Caco-2 (cell line): Measurements from ENCODE around the gene TESMIN. TPM values are rescaled to one million over a fixed set of nuclear protein-coding genes. Genes with fewer than 3 reads are reported as not detected.

Experiments used
- BruUV-seq: library from RNA; stranded (reverse); fragments of 400-500 nt; replicated peaks from 2 replicates; lab custom pipeline; 2021; lab: Mats Ljungman, UMichigan
- CTCF ChIA-PET: fragments of 300-600 bp; sonication (Branson Sonifier 250); formaldehyde crosslinking; loops from one replicate; lab custom pipeline; 2022; ENCODE audit warnings: antibody characterized with exemption; lab: Charles Lee
- POLR2A ChIA-PET: fragments of 300-600 bp; sonication (Branson Sonifier 250); formaldehyde crosslinking; loops from one replicate; lab custom pipeline; 2022; ENCODE audit warnings: antibody characterized with exemption; lab: Charles Lee
- DNase-seq, 2 experiments: peaks; one replicate each; pipeline versions ENCODE4 v3.0.0 to v3.0.0-alpha.2; 2020 to 2022
- H3K27me3 ChIP-seq: replicated peaks from 2 replicates; pipeline ENCODE4 v1.6.0; 2011; ENCODE audit warnings: low read length; ENCODE audit not compliant: control insufficient read depth, insufficient read depth
- H3K36me3 ChIP-seq: 2 replicates; pipeline ENCODE4 v1.5.1; 2011; ENCODE audit warnings: low read length; ENCODE audit not compliant: control insufficient read depth, insufficient read depth
- H3K4me1 ChIP-seq: fragments of 250-450 bp; sonication (Bioruptor Pico); 2 replicates; pipeline ENCODE4 v1.5.1; 2020; ENCODE audit warnings: mild to moderate bottlenecking
- H3K4me3 ChIP-seq: 2 replicates; pipeline ENCODE4 v1.5.1; 2011; ENCODE audit warnings: low read depth, mild to moderate bottlenecking, control low read depth, low read length
- H3K9me3 ChIP-seq: fragments of 250-450 bp; sonication (Bioruptor Pico); 2 replicates; pipeline ENCODE4 v1.5.1; 2020; ENCODE audit warnings: mild to moderate bottlenecking, moderate library complexity
- H3K27ac Mint-ChIP-seq: one replicate; pipeline ENCODE4 v1.8.0; 2022; ENCODE audit warnings: mixed read lengths; ENCODE audit not compliant: unreplicated experiment
- H3K27me3 Mint-ChIP-seq: one replicate; pipeline ENCODE4 v1.8.0; 2022; ENCODE audit warnings: mixed read lengths; ENCODE audit not compliant: insufficient read depth, unreplicated experiment
- H3K36me3 Mint-ChIP-seq: one replicate; pipeline ENCODE4 v1.8.0; 2022; ENCODE audit warnings: mild to moderate bottlenecking, mixed read lengths; ENCODE audit not compliant: insufficient read depth, unreplicated experiment
- H3K4me1 Mint-ChIP-seq: one replicate; pipeline ENCODE4 v1.8.0; 2022; ENCODE audit warnings: low read depth, mixed read lengths; ENCODE audit not compliant: unreplicated experiment
- H3K4me3 Mint-ChIP-seq: one replicate; pipeline ENCODE4 v1.8.0; 2022; ENCODE audit warnings: mild to moderate bottlenecking, moderate library complexity, mixed read lengths; ENCODE audit not compliant: unreplicated experiment
- H3K9me3 Mint-ChIP-seq: one replicate; pipeline ENCODE4 v1.8.0; 2022; ENCODE audit warnings: mixed read lengths; ENCODE audit not compliant: unreplicated experiment
- CTCF ChIP-seq, 2 experiments: fragments of 200-600 bp in 1 of 2; IDR thresholded peaks; 1 replicate in 1 of 2; 2 replicates in 1 of 2; pipeline versions ENCODE4 v1.5.1 to v1.8.0; 2011 to 2022; ENCODE audit warnings: antibody characterized with exemption in 1 of 2, control low read depth in 1 of 2, inconsistent platforms in 1 of 2, low read depth in 1 of 2, low read length in 1 of 2, mild to moderate bottlenecking in 1 of 2, moderate library complexity in 1 of 2; ENCODE audit not compliant: insufficient read depth in 1 of 2, severe bottlenecking in 1 of 2, unreplicated experiment in 1 of 2
- intact Hi-C: fragments of 100-400 bp; cut with micrococcal nuclease; formaldehyde crosslinking; loops from one replicate; pipeline ENCODE4 v1.10.0; 2022; ENCODE audit not compliant: unreplicated experiment
- total RNA-seq: library from RNA; stranded (reverse); gene quantifications from 2 replicates; pipeline ENCODE4 v1.2.3, GENCODE V29; 2022

The TESMIN gene
- total RNA-seq, 1 experiment from 2014 or later: 26.2 TPM

- Mint-ChIP-seq H3K27me3 (no peaks in the 10 kb centered on the region), H3K4me1 (no peaks in the 10 kb centered on the region), H3K9me3 (no peaks in the 10 kb centered on the region), H3K36me3 (peaks cover 3% of the 10 kb centered on the region), H3K27ac (no peak overlapping the region), H3K4me3 (no peak overlapping the region)
- ChIA-PET CTCF (no interaction called here), POLR2A (interaction anchor here (0.6 kb wide), 1 partner anchor 16 kb away, joined by 5 read pairs; no protein-coding TSS in a partner anchor)
- H3K36me3 ChIP-seq: no peaks in the 10 kb centered on the region
- H3K4me1 ChIP-seq: peaks cover 8% of the 10 kb centered on the region; the same call in 1 of the 2 replicates
- no peaks in the 10 kb centered on the region for H3K27me3 ChIP-seq
- BruUV-seq: no TSS peak
- H3K4me3 ChIP-seq: no peak overlapping the region
- intact Hi-C loops: no loop called here
- TF ChIP-seq CTCF (IDR thresholded peaks at IDR 0.05; ENCODE audit: insufficient read depth in 1 of 2, low read depth in 1 of 2, low read length in 1 of 2, severe bottlenecking in 1 of 2, unreplicated experiment in 1 of 2): no peak
- no peaks in the 10 kb centered on the region for H3K9me3 ChIP-seq
- DNase-seq: no peak
Observed at GRCh38 chr11:68782711-68783110, 31.4 kb upstream of the TESMIN start.

GRCh38 chr11:68780829-68781228 lies 29.5 kb upstream of the TESMIN start:
- H3K4me1 ChIP-seq: peaks cover 8% of the 10 kb centered on the region; the same call in 1 of the 2 replicates
- Mint-ChIP-seq H3K27ac (no peak overlapping the region), H3K9me3 (no peaks in the 10 kb centered on the region), H3K36me3 (no peaks in the 10 kb centered on the region), H3K27me3 (no peaks in the 10 kb centered on the region), H3K4me1 (peaks cover 7% of the 10 kb centered on the region), H3K4me3 (no peak overlapping the region)
- TF ChIP-seq CTCF (IDR thresholded peaks at IDR 0.05; ENCODE audit: insufficient read depth in 1 of 2, low read depth in 1 of 2, low read length in 1 of 2, severe bottlenecking in 1 of 2, unreplicated experiment in 1 of 2): no peak
- CTCF ChIA-PET: no interaction called here
- DNase-seq: peak; percentile 80 to 88
- H3K36me3 ChIP-seq: no peaks in the 10 kb centered on the region
- POLR2A ChIA-PET: no interaction called here
- H3K27me3 ChIP-seq: no peaks in the 10 kb centered on the region
- no TSS peak for BruUV-seq
- H3K4me3 ChIP-seq: no peak overlapping the region
- intact Hi-C loops: no loop called here
- H3K9me3 ChIP-seq: no peaks in the 10 kb centered on the region

- Mint-ChIP-seq H3K9me3 (no peaks in the 10 kb centered on the region), H3K4me1 (peaks cover 7% of the 10 kb centered on the region), H3K4me3 (no peak overlapping the region), H3K27ac (no peak overlapping the region), H3K36me3 (no peaks in the 10 kb centered on the region), H3K27me3 (no peaks in the 10 kb centered on the region)
- no TSS peak for BruUV-seq
- Histone ChIP-seq H3K9me3 (no peaks in the 10 kb centered on the region), H3K27me3 (no peaks in the 10 kb centered on the region), H3K4me1 (peaks cover 14% of the 10 kb centered on the region; the same call in 1 of the 2 replicates), H3K4me3 (no peak overlapping the region), H3K36me3 (no peaks in the 10 kb centered on the region)
- ChIA-PET CTCF (interaction anchor here (0.5 kb wide), 1 partner anchor 748 kb away, joined by 4 read pairs; the partner anchor contains the start of gene NDUFS8), POLR2A (no interaction called here)
- intact Hi-C loops: no loop called here
- no peak for DNase-seq
- no peak for TF ChIP-seq CTCF (IDR thresholded peaks at IDR 0.05; ENCODE audit: insufficient read depth in 1 of 2, low read depth in 1 of 2, low read length in 1 of 2, severe bottlenecking in 1 of 2, unreplicated experiment in 1 of 2)
Observed at GRCh38 chr11:68778205-68778604, 26.9 kb upstream of the TESMIN start.
